ENCODE results near the gene DNAAF9.

DNA sequence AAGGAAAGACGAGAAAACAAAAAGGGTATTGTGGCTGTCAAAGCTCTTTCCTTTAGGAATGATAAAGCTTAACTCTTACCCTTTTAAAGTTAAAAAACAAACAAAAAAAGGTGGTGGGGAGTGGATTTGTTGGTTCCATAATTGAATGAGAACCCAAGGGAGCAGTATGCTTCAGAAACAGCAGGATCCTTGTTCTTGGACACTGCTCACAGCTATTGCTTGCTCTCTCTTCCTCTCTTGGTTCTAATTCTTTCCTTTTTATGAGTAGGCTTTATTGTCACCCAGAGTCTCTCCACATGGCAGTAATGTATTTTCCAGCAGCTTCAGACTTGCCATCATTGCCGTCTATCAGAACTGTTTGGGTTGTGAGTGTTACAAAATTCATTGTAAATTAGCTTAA, 44.7 kb upstream of the DNAAF9 start:
- TF ChIP-seq, protein P1, sequence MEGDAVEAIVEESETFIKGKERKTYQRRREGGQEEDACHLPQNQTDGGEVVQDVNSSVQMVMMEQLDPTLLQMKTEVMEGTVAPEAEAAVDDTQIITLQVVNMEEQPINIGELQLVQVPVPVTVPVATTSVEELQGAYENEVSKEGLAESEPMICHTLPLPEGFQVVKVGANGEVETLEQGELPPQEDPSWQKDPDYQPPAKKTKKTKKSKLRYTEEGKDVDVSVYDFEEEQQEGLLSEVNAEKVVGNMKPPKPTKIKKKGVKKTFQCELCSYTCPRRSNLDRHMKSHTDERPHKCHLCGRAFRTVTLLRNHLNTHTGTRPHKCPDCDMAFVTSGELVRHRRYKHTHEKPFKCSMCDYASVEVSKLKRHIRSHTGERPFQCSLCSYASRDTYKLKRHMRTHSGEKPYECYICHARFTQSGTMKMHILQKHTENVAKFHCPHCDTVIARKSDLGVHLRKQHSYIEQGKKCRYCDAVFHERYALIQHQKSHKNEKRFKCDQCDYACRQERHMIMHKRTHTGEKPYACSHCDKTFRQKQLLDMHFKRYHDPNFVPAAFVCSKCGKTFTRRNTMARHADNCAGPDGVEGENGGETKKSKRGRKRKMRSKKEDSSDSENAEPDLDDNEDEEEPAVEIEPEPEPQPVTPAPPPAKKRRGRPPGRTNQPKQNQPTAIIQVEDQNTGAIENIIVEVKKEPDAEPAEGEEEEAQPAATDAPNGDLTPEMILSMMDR (IDR thresholded peaks at IDR 0.05) = no peak
- no peak for TF ChIP-seq POLR2A (IDR thresholded peaks at IDR 0.05)

All from esophagus squamous epithelium (tissue), 4 donors.